ENCODE results near the gene OR51E1.

The OR51E1 gene, protein sequence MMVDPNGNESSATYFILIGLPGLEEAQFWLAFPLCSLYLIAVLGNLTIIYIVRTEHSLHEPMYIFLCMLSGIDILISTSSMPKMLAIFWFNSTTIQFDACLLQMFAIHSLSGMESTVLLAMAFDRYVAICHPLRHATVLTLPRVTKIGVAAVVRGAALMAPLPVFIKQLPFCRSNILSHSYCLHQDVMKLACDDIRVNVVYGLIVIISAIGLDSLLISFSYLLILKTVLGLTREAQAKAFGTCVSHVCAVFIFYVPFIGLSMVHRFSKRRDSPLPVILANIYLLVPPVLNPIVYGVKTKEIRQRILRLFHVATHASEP

DNA sequence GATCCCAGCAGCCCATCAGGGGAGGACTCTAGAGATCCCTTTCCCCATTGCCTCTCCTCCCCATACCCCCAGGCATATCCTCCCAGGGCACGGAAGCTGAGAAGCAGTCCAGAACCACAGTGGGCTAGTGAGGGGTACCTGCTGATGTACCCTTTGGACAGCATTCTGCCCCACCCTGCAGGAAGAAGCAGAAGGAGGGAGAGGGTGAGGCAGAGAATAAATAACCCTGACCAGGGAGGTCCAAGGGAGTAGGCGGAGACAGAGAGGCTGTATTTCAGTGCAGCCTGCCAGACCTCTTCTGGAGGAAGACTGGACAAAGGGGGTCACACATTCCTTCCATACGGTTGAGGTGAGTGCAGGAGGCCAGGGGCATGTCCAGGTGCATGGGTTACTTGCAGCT, at the start of gene OR51E1:
Gene OR51E1 (plus strand): TSS at position 301 of the 400 bp plus-strand sequence. CDS start 8,545 bp downstream, outside the sequence.
- DNase-seq = no peak
- Mint-ChIP-seq H3K4me1 (peaks cover 0 to 1% of the 10 kb centered on the region in 2 donors), H3K36me3 (no peaks in the 10 kb centered on the region), H3K27ac (no peak within 1 kb of the TSS), H3K27me3 (peaks cover 8 to 24% of the 10 kb centered on the region in 2 donors), H3K4me3 (no peak within 1 kb of the TSS), H3K9me3 (no peaks in the 10 kb centered on the region)
- no peak for ATAC-seq (replicated peaks)

DNA sequence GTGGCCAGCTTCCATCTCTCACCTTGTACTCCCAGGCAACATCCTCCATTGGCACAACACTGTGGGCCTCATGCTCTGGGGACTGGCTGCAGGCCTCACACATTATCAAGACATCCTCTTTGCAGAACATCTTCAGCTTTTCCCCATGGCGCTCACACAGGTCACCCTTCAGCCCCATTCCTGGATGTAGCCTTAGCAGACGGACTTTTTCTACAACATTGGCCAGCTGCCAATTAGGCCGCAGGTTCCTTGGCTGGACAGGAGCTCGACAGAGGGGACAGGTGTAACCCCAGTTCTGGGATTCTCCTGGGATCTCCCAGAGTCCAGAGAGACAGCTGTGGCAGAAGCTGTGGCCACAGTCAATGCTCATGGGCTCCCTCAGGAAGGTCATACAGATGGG, 38.7 kb upstream of the OR51E1 start:
- Mint-ChIP-seq H3K4me1 (peaks cover 19 to 45% of the 10 kb centered on the region in 2 donors), H3K36me3 (peaks cover 32 to 44% of the 10 kb centered on the region in 2 donors), H3K27ac (no peak overlapping the region), H3K27me3 (no peaks in the 10 kb centered on the region), H3K4me3 (no peak overlapping the region), H3K9me3 (peaks cover 0 to 2% of the 10 kb centered on the region in 2 donors)
- ATAC-seq (replicated peaks) (no peak), DNase-seq (no peak)

DNA sequence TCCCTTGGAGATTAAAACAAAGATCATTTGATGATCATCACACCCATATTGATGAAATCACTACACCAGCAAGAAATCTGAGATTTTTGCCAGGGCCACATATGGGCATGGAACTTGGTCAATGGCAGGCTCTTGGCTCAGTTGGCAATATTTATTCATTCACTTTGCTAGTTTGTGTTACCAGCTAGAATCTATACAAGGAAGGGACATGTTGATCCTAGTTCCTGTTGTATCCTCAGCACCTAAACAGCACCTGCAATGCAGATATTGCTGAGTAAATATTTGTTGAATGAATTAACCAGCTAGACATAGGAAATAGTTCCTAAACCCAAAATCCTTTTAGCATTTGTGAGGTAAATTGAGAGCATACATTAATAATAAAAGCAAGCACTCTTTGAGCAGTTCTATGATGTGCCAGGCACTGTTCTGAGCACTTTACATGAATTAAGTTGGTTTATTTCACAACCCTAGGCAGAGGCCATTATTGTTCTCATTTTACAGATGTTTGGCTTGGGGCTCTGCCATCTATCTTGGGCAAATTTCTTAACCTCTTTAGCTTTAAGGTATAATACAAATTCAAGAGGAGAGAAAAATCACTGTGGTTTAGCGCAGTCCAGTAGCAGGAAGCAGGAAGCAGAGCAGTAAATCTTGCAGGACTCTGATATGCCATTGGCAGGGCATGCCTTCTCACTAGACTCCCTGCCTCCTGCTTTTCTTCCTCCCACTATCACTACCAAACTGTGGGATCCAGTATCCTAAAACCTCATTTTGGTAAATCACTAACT, 37.4 kb upstream of the OR51E1 start:
- Mint-ChIP-seq H3K4me3 (peak overlapping the region; percentile 96 to 99), H3K27me3 (no peaks in the 10 kb centered on the region), H3K27ac (no peak overlapping the region), H3K9me3 (peaks cover 0 to 2% of the 10 kb centered on the region in 2 donors), H3K36me3 (peaks cover 20 to 31% of the 10 kb centered on the region in 2 donors), H3K4me1 (peaks cover 24 to 52% of the 10 kb centered on the region in 2 donors)
- ATAC-seq (replicated peaks) = no peak
- no peak for DNase-seq

DNA sequence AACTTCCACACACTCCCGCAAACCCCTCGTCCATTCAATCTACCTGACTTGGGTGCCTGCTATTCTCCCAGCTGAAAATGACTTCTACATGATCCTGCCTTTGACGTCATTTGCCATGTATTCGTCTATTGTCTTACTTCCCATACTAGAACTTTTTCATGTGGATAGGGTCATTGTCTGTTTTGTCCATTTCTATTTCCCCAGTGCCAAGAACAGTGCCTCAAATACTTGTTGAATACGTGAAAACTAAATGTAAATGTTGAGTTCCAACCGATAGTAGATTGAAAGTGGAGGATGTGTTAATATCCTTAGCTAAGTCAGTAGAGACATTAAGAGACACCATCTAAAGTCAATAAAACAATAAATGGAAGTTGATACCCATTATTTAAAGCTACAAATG, 36.7 kb upstream of the OR51E1 start:
- H3K27ac Mint-ChIP-seq = peak overlapping the region; percentile 96
- no peak for ATAC-seq (replicated peaks)
- peaks cover 16 to 24% of the 10 kb centered on the region in 2 donors for H3K36me3 Mint-ChIP-seq
- peak overlapping the region; percentile 96 to 99 for H3K4me3 Mint-ChIP-seq
- H3K4me1 Mint-ChIP-seq = peaks cover 24 to 52% of the 10 kb centered on the region in 2 donors
- no peak for DNase-seq
- H3K9me3 Mint-ChIP-seq = peaks cover 0 to 2% of the 10 kb centered on the region in 2 donors
- H3K27me3 Mint-ChIP-seq = no peaks in the 10 kb centered on the region

DNA sequence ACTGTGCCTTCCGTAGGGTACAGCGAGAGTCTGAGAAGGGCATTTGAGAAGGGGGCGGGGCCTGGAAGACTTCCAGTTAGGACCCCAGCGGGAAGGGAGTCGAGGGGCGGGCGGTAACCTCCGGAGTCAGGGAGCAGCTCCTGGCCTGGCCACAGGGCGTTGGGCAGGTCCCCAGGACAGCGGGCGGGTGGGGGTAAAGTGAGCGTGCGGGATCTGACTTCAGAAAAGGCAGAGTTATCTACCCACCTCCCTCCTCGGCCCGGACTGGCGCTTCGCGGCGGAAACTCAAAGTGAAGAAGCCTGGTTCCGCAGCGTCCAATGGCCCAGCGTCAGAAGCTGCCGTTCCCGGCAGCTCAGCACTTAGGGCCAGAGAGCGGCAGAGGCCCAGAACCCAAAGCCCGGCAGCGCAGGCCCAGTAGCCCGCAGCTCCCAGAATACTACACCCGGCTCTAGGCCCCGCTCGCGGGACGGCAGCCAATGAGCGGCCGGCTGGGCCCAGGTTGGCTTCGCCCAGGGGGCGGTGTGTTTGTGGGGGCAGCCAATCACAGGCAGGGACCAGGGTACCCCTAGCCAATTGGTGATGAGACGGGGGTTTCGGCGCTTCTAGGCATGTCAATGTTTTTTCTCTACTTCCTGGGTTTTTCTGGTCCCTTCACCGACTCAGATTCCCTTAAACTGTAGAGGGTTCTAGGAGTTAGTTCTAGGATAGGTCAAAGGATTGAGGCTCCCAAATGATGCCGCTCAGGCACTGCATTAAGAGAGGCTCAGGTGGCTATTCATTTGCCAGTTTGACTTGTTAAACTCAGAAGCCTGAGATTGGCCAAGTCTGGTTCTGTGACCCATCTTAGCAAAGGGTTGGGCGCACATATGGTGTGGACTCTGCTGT, 35.8 kb upstream of the OR51E1 start, which contains the start of gene TRIM68:
Gene TRIM68 (minus strand): TSS at position 451 of the 886 bp plus-strand sequence. CDS start 2,727 bp downstream, outside the sequence.
- Mint-ChIP-seq H3K36me3 (peaks cover 12 to 20% of the 10 kb centered on the region in 2 donors), H3K4me3 (peak within 1 kb of the TSS; percentile 96 to 99), H3K27me3 (no peaks in the 10 kb centered on the region), H3K4me1 (peaks cover 24 to 52% of the 10 kb centered on the region in 2 donors), H3K27ac (peak within 1 kb of the TSS; percentile 96), H3K9me3 (peaks cover 0 to 2% of the 10 kb centered on the region in 2 donors)
- DNase-seq = peak; percentile 96
- peak; percentile 100 for ATAC-seq (replicated peaks)

DNA sequence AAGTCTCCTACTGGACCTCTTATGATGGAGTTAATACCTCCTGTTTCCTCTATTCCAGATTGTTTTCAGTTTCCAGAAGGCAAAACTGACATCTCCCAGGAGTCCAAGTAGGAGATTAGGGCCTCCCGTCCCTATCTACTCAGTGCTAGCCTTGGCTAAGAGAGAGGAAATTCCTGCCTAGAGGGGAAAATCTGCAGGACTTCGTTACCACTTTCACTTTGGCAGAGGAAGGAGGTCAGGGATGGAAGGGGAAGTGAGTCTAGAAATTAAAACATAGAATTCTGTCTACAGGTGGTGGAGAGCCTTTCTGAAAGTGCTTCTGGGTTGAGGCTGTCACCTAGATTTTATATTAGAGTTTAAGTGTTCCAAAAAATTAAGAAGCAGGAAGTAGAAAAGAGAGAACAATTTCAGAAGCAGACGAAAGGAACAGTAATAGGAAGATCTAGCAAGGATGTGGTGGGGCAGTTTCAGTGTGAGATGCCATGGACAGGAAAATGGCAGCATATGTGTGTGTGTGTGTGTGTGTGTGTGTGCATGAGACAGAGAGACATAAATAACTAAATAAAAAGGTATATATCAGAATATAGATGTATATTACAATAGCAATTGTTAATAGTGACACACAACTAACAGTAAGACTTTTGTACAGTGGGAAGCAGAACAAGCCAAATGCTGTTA, 33.4 kb upstream of the OR51E1 start:
- ATAC-seq (replicated peaks) (no peak), DNase-seq (peak; percentile 4)
- Mint-ChIP-seq H3K4me1 (peaks cover 18 to 44% of the 10 kb centered on the region in 2 donors), H3K4me3 (peak overlapping the region; percentile 48 to 61), H3K27me3 (peaks cover 4 to 9% of the 10 kb centered on the region in 2 donors), H3K9me3 (peaks cover 0 to 2% of the 10 kb centered on the region in 2 donors), H3K36me3 (no peaks in the 10 kb centered on the region), H3K27ac (peak overlapping the region; percentile 75)

DNA sequence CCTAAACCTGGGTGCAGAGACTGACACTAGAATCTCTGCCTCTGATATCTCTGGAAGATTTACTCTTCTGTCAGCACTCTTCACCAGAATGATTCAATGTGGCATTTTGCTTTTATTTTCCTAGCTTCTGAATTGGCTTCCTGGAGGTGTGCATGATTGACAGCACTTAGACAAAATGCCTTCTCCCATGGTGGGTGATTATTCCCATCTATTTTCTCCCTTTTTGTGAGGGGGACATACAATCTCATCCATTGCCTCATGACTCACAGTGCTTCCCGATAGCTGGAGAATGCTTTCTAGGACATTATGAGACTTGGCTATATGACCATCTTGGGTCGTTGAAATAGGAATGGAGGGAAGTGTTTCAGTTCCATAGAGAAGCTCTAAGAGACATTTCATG, 31.8 kb upstream of the OR51E1 start:
- Mint-ChIP-seq H3K4me1 (peaks cover 14 to 29% of the 10 kb centered on the region in 2 donors), H3K27me3 (peaks cover 12 to 19% of the 10 kb centered on the region in 2 donors), H3K9me3 (peaks cover 2 to 4% of the 10 kb centered on the region in 2 donors), H3K36me3 (peaks cover 0 to 3% of the 10 kb centered on the region in 2 donors), H3K4me3 (no peak overlapping the region), H3K27ac (no peak overlapping the region)
- no peak for ATAC-seq (replicated peaks)
- DNase-seq = no peak

DNA sequence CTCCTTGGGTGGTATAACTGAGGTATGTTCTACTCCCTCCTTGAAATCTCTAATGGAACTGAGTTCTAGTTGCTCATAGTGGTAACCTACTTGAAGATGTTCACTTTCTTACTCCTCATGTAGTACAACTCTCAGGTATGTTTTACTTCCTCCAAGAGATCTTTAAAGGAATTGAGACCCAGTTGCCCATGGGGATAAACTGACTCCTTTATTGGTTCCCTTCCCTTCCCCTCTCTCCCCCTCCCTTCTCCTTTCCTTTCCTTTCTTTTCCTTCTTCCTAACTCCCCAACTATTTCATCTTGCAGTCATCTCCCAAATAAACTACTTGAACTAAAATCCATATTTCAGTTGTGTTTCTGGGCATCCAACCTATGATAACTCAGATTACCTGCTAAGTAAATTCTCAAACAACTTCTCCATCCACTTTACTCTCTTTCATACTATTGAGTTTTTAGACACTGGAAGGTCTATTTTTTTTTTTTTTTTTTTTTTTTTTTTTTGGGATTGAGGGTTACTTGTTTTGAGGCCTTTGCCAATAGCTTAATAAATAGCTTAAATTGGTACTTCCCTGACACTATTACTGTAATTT, 27.8 kb upstream of the OR51E1 start:
- H3K36me3 Mint-ChIP-seq = peaks cover 0 to 3% of the 10 kb centered on the region in 2 donors
- H3K4me3 Mint-ChIP-seq = no peak overlapping the region
- H3K9me3 Mint-ChIP-seq = peaks cover 0 to 4% of the 10 kb centered on the region in 2 donors
- H3K4me1 Mint-ChIP-seq = peaks cover 0 to 1% of the 10 kb centered on the region in 2 donors
- ATAC-seq (replicated peaks) (no peak), DNase-seq (no peak)
- peaks cover 25 to 34% of the 10 kb centered on the region in 2 donors for H3K27me3 Mint-ChIP-seq
- H3K27ac Mint-ChIP-seq = no peak overlapping the region

DNA sequence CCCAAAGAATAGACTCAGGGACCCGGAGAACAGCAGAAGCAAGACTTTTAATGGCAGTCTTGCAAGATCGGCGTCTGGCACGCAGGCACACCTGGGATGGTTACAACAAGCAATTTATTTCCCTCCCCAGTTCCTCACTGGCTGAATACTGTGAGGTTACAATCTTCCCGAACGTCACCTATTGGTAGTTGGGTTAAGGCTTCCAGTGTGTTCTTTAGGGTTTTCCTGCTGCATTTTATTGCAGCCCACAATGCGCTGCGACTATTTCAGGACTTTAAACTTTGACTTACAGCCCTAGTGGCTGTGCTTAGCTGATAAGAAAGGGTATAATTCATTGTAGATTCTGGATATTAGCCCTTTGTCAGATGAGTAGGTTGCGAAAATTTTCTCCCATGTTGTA, 24.3 kb upstream of the OR51E1 start:
- no peak overlapping the region for H3K4me3 Mint-ChIP-seq
- DNase-seq (no peak), ATAC-seq (replicated peaks) (no peak)
- H3K4me1 Mint-ChIP-seq = peaks cover 0 to 1% of the 10 kb centered on the region in 2 donors
- peaks cover 32 to 33% of the 10 kb centered on the region in 2 donors for H3K27me3 Mint-ChIP-seq
- no peak overlapping the region for H3K27ac Mint-ChIP-seq
- peaks cover 0 to 3% of the 10 kb centered on the region in 2 donors for H3K36me3 Mint-ChIP-seq
- peaks cover 0 to 4% of the 10 kb centered on the region in 2 donors for H3K9me3 Mint-ChIP-seq

DNA sequence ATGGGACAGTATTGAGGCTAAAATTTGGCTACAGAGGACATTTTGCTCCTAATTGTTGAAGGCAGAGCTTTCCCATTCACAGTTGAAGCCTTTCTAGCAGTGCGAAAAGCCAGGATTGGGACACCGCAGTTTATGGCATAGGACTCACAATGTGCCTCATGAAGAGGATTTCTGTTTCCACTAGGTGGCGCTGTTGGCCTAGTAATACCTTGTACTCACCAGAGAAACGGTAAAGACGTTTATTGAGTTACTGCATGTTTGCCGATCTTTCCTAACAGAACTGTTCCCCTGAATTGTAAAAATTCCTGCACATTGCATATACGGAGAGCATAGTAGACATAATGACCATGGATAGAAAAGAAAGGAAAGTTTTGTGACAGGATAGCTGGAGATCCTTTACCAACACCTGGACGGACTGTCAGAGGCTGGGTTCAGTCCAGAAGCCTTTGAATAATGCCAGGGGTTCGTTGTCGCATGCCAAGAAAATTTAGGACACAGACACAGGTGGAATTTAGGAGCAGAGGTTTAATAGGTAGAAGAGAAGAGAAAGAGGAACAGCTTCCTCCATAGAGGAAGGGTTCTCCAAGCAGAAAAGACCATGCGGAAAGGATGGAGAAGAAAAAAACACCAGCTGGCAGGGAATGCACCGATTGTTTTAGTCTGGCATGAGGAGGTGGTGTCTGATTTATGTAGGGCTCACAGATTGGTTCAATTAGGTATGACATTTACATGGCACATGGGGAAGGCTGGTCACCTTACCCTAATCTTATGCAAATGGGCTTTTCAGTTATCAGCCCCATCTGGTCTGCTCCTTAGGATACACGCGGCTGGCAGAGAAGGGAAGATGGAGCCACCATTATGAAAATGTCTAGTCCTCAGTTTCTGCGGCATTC, 17.3 kb upstream of the OR51E1 start:
- Mint-ChIP-seq H3K4me3 (no peak overlapping the region), H3K27me3 (peaks cover 40 to 52% of the 10 kb centered on the region in 2 donors), H3K9me3 (peaks cover 7 to 11% of the 10 kb centered on the region in 2 donors), H3K4me1 (no peaks in the 10 kb centered on the region), H3K27ac (no peak overlapping the region), H3K36me3 (peaks cover 4 to 5% of the 10 kb centered on the region in 2 donors)
- ATAC-seq (replicated peaks) = peak; percentile 51 to 62
- DNase-seq = peak; percentile 32

DNA sequence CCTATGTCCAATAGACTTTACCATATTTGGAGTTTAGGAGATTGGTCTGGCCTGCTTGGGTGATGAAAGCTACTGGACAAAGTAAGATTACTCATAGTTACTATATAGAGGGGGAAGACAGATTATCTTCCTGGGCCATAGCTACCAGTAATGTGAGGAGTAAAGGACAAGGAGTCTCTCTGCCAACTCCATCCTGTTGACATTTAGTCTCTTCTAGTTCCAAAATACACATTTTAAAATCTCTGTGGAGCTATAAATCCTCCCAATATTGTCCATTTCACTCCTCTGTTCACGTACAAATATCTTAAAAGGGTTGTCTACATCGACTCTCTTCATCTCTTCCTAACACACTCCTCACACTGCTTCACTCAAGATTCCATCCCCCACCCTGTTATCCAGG, 7.6 kb upstream of the OR51E1 start:
- ATAC-seq (replicated peaks) = no peak
- Mint-ChIP-seq H3K36me3 (no peaks in the 10 kb centered on the region), H3K27me3 (peaks cover 2 to 4% of the 10 kb centered on the region in 2 donors), H3K4me1 (no peaks in the 10 kb centered on the region), H3K9me3 (peaks cover 0 to 4% of the 10 kb centered on the region in 2 donors), H3K27ac (no peak overlapping the region), H3K4me3 (no peak overlapping the region)
- no peak for DNase-seq

DNA sequence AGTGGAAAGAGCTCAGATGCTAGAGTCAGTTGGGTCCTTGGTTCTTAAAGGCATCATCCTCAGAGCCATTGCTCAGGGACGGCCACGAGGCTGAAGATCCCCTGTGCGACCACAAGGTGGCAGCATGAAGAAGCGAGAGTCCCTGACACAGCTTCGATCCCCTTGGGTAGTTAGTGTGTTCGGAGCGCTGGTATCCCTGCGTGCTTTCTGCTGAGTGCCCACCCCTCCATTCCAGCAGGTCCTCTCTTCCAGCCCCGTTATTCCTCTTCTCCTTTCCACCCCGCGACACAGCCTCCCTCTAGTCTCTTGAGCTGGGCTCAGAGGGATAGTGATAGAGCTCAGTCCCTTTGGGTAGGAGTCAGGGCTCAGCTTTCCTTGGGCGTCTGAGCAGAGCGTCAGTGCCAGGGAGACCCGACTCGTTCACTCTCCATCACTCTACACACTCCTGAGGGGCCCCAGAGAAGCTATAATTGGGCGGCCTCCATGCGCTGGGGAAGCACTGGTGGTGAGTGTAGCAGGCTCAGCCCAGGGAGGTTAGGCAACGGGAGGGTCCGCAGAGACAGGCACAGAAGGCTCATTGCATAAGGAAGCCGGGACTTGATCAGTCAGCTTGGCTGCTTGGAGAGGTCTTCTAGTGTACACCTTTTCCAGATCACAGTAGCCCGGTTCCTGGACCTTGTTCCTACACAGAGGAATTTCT, 6.7 kb upstream of the OR51E1 start, which contains the start of gene OR51D1:
Gene OR51D1 (plus strand): TSS at position 516 of the 700 bp plus-strand sequence. CDS start 2,314 bp downstream, outside the sequence.
- DNase-seq (peak; percentile 59), ATAC-seq (replicated peaks) (peak; percentile 89 to 96)
- Mint-ChIP-seq H3K27ac (no peak within 1 kb of the TSS), H3K4me3 (no peak within 1 kb of the TSS), H3K27me3 (peaks cover 0 to 10% of the 10 kb centered on the region in 2 donors), H3K9me3 (no peaks in the 10 kb centered on the region), H3K36me3 (no peaks in the 10 kb centered on the region), H3K4me1 (no peaks in the 10 kb centered on the region)

Measured in stimulated activated naive B cell treated with anti-CD40 and anti-IgM and Interleukin-4, amounts not matched to agents 10 μg/mL and 1 μg/mL and 100 μg/mL, for 72 hours (primary cell).